Measurements from ENCODE around the gene ARHGAP26.
"Not testable (repeated sequence)": the region's sequence is repeated elsewhere in the genome, so short reads cannot be mapped to it uniquely, and the experiment has no call there.

Gene ARHGAP26

GRCh38 chr5:143074414-143074996 is 304.3 kb downstream of the ARHGAP26 start:
- no peak for DNase-seq

DNA sequence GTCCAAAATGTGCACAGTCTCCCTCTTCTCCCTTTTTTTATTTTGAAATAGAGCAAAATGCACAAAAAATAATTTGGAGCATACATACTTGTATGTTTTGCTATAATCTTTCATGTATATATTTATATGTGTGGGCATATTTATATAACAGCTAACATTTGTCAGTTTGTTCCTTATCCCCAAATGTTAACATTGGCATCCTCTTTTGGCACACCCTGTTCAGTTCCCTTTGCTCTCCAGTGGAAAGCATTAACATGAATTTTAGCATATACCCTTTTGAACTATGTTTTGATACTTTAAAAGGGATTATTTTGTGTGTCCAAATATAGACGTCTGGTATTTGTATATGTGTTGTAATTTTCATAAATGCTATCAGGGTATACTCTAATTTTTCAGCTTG is 306.2 kb downstream of the ARHGAP26 start:
- DNase-seq, result no peak

DNA sequence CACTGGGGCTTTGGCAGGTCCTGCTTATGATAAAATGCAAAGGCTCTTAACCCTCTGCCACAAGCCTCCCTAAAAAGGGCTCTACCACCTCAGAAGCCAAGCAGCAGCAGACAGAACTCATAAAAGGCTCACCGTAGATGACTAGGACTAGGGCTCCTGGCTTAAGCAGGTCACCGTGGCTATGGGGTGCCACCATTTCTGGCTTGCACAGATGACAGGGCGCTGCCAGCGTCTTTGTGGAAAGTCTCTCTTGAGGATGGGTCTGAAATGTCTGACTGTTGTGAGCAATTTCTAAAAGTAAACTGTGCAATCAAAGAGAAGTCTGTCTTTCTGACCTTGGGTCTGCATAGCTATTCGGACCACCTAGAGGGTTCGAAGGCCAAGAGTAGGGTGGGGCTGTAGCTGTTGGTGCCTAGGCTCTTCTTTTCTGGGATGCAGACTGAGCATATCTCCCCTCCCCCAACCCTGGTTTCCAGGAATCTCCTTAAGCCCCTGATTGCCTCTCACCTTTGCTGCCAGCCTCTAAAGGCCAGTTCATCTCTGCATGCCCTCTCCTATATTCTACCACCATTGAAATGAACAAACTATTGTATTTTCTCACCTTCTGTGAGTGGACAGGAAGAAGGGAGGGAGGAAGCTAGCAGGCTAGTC is 307.4 kb downstream of the ARHGAP26 start:
- no peak for DNase-seq

DNA sequence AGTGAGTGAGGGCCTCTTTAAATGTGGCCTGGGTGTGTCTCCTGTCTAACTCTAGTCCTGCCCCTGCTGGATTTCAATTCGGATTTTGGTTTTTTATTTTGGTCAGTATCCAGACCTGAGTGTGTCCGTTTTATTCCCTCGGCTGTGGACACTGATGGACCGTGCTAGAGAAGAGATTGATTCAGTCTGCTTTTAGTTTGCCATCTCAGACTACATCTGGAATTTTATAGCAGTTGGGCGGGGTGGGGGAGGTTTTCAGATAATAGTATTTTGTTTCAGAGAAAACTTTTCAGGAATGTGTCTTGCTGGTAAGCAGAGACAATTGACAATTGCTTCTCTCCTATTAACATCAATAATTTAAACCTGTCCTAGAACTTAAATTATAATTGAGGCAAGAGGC is 308.1 kb downstream of the ARHGAP26 start:
- no peak for DNase-seq

- no peak for DNase-seq
Observed at GRCh38 chr5:143078971-143079370, 308.8 kb downstream of the ARHGAP26 start.

GRCh38 chr5:143080407-143080806 is 310.2 kb downstream of the ARHGAP26 start:
- DNase-seq, result no peak

- DNase-seq, result no peak
Observed at GRCh38 chr5:143080982-143081381, 310.8 kb downstream of the ARHGAP26 start.

DNA sequence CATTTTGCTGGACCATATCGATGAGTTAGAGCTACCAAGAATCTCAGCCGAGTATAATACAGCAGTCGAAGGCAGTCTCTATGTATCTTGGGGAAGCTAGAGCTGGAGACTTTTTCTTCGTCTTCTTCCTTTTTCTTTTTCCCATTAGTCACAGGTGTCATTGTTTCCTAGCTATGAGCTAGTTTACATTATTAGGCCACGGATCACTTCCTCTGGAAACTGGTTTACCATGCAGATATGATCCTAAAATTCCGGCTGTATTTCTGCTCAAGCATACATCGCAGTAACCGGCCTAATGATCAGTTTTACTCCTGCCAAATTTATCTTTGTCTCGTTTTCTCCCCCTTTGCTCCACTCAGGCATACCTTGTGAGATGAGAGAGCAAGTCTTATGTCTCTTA is 312.8 kb downstream of the ARHGAP26 start:
- DNase-seq, result no peak

GRCh38 chr5:143084407-143084806 is 314.2 kb downstream of the ARHGAP26 start:
- DNase-seq, result no peak

DNA sequence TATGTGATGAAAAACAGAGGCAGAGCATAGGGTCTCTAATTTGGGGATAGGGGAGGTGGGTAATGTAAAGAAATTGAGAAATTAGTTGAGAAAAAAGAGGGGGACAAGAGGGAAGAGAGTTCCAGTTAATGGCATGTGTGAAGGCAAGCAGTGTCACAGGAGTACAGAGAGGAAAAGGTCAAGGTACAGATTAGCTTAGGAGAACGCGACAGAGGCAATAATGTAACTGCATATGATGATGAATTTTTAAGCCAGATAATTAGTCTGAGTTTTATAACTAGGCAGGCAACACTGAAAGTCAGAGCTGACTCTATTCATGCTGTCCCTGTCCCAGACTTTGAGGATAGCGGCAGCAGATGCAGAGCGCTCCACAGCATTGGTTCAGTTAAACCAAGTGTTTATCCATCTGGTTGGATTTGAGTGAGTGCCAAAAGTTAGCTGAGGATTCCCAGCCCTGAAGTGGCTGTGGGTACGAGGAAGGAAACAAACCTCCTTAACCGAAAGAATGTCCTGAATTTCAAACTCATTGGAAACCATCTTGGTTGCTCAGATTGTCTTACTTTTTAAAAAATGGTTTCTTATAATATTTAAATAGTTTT is 315.2 kb downstream of the ARHGAP26 start:
- DNase-seq, result no peak

DNA sequence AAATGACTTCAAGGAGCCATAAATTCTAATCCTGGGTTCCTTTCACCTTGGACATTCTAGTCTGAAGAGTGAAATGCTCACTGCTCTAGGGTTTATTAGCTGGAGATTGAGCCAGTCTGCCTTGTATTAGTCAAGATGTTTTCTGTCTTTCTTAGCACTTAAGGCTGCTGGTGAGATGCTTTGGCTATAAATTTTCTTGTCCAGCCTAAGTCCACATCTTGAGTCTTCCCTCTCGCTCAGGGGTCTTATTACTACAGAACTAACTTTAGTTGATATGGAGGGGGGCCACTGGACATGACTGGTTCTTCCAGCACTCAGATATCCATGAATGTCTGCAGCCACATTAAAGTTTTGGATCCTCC is 316.4 kb downstream of the ARHGAP26 start:
- no peak for DNase-seq

- DNase-seq, result no peak
Observed at GRCh38 chr5:143086908-143087637, 316.9 kb downstream of the ARHGAP26 start.

DNA sequence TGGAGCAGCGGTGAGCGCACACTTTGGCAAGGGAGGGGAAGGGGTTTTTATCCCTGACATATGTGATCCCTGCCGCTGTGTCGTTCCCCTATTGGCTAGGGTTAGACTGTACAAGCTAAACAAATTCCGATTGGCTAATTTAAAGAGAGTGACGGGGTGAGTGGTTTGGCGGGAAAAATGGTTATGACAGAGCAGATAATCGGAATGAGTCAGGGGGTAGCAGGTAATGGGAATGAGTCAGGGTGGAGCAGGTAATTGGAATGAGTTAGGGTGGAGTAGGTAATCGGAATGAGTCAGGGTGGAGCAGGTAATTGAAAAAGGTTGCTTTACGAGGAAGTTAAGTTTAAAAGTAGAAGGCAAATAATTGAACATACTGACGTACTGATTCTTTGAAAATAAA is 318.5 kb downstream of the ARHGAP26 start:
- DNase-seq, result not testable (repeated sequence)

DNA sequence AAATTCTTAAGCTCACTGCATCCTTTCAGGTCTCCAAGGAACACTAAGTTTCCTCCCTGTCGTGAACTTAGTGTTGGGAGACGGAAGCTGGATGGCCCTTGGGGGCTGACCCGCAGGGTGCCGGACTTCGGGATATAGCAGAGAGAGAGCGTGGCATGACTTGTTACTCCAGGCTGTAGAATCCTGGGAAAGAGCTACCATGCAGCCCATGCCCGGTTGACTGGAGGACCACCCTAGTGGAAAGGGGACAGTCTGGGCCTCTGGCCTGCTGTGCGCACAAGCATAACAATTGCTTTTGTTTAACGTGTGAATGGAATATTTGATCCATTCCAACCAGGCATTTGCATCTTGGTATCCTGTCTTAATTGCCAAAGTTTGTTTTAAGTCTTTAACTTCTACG is 319.9 kb downstream of the ARHGAP26 start:
- not testable (repeated sequence) for DNase-seq

DNA sequence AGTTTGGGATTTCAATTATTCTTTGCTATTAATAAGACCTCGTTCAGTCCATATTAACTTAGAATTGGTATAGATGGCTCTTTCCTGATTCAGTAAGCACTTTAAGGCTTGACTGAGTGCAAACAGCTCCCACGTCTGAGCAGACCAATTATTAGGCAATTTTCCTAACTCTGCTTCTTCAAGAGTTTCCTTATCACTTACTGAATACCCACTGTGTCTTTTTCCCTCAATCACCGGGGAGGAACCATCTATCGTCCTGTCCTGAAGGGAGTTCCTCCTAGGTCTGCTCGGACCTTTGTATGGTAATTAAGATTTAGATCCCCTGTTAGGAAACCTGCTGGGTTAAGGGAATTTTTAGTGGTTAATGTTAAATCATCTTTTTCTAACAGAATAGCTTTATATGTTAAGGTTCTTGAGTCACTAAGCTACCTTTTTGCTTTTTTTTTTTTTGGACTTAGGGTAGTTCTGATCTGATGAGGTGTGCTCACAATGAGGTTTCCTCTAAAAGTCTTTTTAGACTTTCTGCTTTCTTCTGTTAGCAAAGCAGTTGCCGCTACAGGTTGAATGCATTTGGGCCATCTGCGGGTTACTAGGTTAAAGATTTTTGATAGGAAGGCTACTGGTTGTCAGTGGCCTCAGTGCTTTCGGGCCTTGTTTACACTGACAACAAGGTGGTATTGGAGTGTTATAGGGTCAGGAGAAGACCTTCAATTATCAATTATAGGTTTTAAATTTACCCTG is 322.7 kb downstream of the ARHGAP26 start:
- not testable (repeated sequence) for DNase-seq

DNA sequence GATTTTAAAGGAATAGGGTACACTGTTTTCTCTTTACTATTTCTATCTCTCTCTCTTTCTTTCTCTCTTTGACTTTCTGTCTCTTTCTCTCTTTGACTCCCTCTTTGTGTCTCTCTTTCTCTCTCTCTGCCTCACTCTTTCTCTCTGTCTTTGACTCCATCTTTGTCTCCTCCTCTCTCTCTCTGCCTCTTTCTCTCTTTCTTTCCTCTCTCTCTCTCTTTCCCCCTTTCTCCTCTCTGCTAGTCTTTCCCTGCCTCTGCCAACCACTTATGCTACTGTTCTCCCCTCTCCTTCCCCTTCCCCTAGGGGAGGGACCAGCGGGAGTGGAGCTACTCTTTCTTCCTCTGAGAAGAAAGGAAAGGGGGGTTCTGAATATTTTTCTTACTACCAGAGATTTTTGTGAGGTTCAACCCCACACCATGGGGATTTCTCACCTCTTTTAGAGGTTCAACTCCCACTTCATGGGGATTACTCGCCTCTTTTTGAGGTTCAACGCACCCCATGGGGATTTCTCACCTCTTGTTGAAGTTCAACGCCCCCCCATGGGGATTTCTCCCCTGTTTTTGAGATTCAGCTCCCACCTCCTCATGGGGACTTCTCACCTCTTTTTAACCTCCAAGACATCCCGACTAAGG is 323.4 kb downstream of the ARHGAP26 start:
- no peak for DNase-seq

- DNase-seq, result no peak
Observed at GRCh38 chr5:143094087-143094521, 323.9 kb downstream of the ARHGAP26 start.

GRCh38 chr5:143094608-143095007 is 324.4 kb downstream of the ARHGAP26 start:
- DNase-seq, result not testable (repeated sequence)

- DNase-seq, result peak in 1 of 2 donors; percentile 19
Observed at GRCh38 chr5:143101121-143101520, 330.9 kb downstream of the ARHGAP26 start.

- DNase-seq, result no peak
Observed at GRCh38 chr5:143101725-143102386, 331.7 kb downstream of the ARHGAP26 start.

DNA sequence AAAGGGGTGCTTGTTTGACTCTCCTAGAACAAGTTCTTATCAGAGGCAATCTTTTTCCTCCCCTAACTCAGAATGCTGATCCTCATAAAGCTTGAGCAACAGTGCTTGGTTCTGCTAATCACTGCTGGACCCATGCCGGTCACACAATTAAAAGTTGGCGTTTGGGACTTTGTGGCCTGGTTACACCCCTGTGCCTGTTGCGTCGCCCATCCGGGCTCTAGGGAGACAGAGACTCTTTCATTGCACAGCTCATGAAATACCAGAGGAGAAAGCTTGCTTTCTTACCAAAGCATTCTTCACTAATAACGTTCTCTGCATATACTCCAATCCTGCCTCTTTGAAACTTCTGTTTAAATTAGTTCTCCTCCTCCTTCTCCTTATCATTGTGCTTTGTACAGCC is 332.2 kb downstream of the ARHGAP26 start:
- DNase-seq, result no peak

Data from CD4-positive, alpha-beta T cell treated with Interleukin-4 for 1 hour (primary cell).